HG03103 (cell line): ENCODE results near the gene KANK2.

ENCODE experiments used
- ATAC-seq: cut with Tn5 transposase; IDR thresholded peaks from one replicate; pipeline ENCODE4 v1.9.1; 2021; ENCODE audit warnings: low read depth; ENCODE audit not compliant: unreplicated experiment

Gene KANK2

GRCh38 chr19:11226716-11227166 lies 29.4 kb upstream of the KANK2 start:
- no peak for ATAC-seq

- no peak for ATAC-seq
Observed at GRCh38 chr19:11225815-11226214, 28.5 kb upstream of the KANK2 start.

GRCh38 chr19:11225172-11225571 lies 27.8 kb upstream of the KANK2 start:
- no peak for ATAC-seq

- ATAC-seq: no peak
Observed at GRCh38 chr19:11224429-11224828, 27.1 kb upstream of the KANK2 start.

- ATAC-seq: no peak
Observed at GRCh38 chr19:11223200-11223599, 25.9 kb upstream of the KANK2 start.

- no peak for ATAC-seq
Observed at GRCh38 chr19:11221082-11221598, 23.8 kb upstream of the KANK2 start.

- ATAC-seq: no peak
Observed at GRCh38 chr19:11214387-11214786, 17.0 kb upstream of the KANK2 start.

GRCh38 chr19:11210656-11210928 lies 13.2 kb upstream of the KANK2 start:
- ATAC-seq: no peak

- no peak for ATAC-seq
Observed at GRCh38 chr19:11209839-11210655, 12.7 kb upstream of the KANK2 start.

GRCh38 chr19:11208561-11209471 lies 11.5 kb upstream of the KANK2 start:
- no peak for ATAC-seq

- ATAC-seq: no peak
Observed at GRCh38 chr19:11205939-11206570, 8.7 kb upstream of the KANK2 start.

GRCh38 chr19:11204943-11205349 lies 7.6 kb upstream of the KANK2 start:
- ATAC-seq: no peak

- ATAC-seq: no peak
Observed at GRCh38 chr19:11204076-11204602, 6.8 kb upstream of the KANK2 start.

- no peak for ATAC-seq
Observed at GRCh38 chr19:11203194-11204075, 6.1 kb upstream of the KANK2 start.

GRCh38 chr19:11202488-11203193 lies 5.3 kb upstream of the KANK2 start:
- ATAC-seq: no peak

GRCh38 chr19:11201791-11202190 lies 4.4 kb upstream of the KANK2 start:
- ATAC-seq: no peak

- no peak for ATAC-seq
Observed at GRCh38 chr19:11200931-11201330, 3.6 kb upstream of the KANK2 start.

- ATAC-seq: no peak
Observed at GRCh38 chr19:11200015-11200574, 2.8 kb upstream of the KANK2 start.

GRCh38 chr19:11199517-11199916 lies 2.2 kb upstream of the KANK2 start:
- no peak for ATAC-seq
